ENCODE results near the gene ZBTB2.

The ZBTB2 gene

DNA sequence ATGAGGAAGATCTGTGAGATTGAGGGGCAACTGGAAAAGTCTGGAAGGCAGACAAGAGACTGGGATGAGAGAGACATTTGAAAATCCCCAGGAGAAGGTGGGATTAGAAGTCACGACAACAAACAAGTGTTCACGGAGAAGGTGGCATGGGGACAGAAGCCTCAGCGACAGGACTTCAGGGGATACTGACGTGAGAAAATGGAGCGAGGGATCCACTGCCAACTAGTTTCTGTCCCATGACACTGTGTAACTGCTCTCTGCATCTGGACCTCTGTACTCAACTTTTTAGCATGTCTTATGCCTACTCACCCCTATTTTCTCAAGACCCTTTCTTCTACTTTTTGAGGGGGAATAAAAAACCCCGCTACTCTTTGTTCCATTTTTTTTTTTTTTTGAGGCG lies 18.3 kb upstream of the ZBTB2 start:
- no peak overlapping the region for H3K4me3 ChIP-seq (ENCODE audit: low read depth, low read length)
- TF ChIP-seq POLR2A (IDR thresholded peaks at IDR 0.05; ENCODE audit: extremely low read depth, insufficient read length) (no peak), MYC (IDR thresholded peaks at IDR 0.05; ENCODE audit: low read depth, low read length) (no peak)
- TF ChIP-seq, protein P1, sequence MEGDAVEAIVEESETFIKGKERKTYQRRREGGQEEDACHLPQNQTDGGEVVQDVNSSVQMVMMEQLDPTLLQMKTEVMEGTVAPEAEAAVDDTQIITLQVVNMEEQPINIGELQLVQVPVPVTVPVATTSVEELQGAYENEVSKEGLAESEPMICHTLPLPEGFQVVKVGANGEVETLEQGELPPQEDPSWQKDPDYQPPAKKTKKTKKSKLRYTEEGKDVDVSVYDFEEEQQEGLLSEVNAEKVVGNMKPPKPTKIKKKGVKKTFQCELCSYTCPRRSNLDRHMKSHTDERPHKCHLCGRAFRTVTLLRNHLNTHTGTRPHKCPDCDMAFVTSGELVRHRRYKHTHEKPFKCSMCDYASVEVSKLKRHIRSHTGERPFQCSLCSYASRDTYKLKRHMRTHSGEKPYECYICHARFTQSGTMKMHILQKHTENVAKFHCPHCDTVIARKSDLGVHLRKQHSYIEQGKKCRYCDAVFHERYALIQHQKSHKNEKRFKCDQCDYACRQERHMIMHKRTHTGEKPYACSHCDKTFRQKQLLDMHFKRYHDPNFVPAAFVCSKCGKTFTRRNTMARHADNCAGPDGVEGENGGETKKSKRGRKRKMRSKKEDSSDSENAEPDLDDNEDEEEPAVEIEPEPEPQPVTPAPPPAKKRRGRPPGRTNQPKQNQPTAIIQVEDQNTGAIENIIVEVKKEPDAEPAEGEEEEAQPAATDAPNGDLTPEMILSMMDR (IDR thresholded peaks at IDR 0.05; ENCODE audit: low read depth, low read length), result no peak
- TF ChIP-seq, protein P2, sequence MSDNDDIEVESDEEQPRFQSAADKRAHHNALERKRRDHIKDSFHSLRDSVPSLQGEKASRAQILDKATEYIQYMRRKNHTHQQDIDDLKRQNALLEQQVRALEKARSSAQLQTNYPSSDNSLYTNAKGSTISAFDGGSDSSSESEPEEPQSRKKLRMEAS (IDR thresholded peaks at IDR 0.05; ENCODE audit: low read depth, low read length), result no peak
- DNase-seq (ENCODE audit: low read depth), result no peak

- TF ChIP-seq POLR2A (IDR thresholded peaks at IDR 0.05; ENCODE audit: extremely low read depth, insufficient read length) (no peak), MYC (IDR thresholded peaks at IDR 0.05; ENCODE audit: low read depth, low read length) (no peak)
- TF ChIP-seq, protein P2 (IDR thresholded peaks at IDR 0.05; ENCODE audit: low read depth, low read length), result no peak
- TF ChIP-seq, protein P1 (IDR thresholded peaks at IDR 0.05; ENCODE audit: low read depth, low read length), result no peak
- no peak for DNase-seq (ENCODE audit: low read depth)
- no peak overlapping the region for H3K4me3 ChIP-seq (ENCODE audit: low read depth, low read length)
Observed at GRCh38 chr6:151409260-151409659, 17.9 kb upstream of the ZBTB2 start.

GRCh38 chr6:151408858-151409257 lies 17.5 kb upstream of the ZBTB2 start:
- H3K4me3 ChIP-seq (ENCODE audit: low read depth, low read length), result no peak overlapping the region
- DNase-seq (ENCODE audit: low read depth), result no peak
- TF ChIP-seq, protein P2 (IDR thresholded peaks at IDR 0.05; ENCODE audit: low read depth, low read length), result no peak
- TF ChIP-seq MYC (IDR thresholded peaks at IDR 0.05; ENCODE audit: low read depth, low read length) (no peak), POLR2A (IDR thresholded peaks at IDR 0.05; ENCODE audit: extremely low read depth, insufficient read length) (no peak)
- TF ChIP-seq, protein P1 (IDR thresholded peaks at IDR 0.05; ENCODE audit: low read depth, low read length), result no peak

DNA sequence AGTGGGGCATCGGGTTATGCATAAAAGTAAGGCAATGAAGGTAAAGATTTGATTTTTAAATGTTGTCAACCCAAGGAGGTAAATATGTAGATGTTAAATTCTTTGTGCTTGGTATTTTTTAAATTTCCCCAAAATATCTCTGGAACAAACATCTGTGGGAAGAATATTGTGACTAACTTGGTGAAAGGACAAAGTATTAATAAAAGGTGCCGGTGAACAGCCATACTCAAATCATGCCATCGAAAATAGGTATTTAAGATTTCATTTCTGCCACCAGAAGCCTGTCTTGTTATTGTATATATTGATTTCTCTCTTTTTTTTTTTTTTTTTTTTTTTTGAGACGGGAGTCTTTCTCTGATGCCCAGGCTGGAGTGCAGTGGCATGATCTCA lies 12.6 kb upstream of the ZBTB2 start:
- no peak overlapping the region for H3K4me3 ChIP-seq (ENCODE audit: low read depth, low read length)
- no peak for TF ChIP-seq MYC (IDR thresholded peaks at IDR 0.05; ENCODE audit: low read depth, low read length)
- no peak for TF ChIP-seq POLR2A (IDR thresholded peaks at IDR 0.05; ENCODE audit: extremely low read depth, insufficient read length)
- TF ChIP-seq, protein P2 (IDR thresholded peaks at IDR 0.05; ENCODE audit: low read depth, low read length), result no peak
- TF ChIP-seq, protein P1 (IDR thresholded peaks at IDR 0.05; ENCODE audit: low read depth, low read length), result no peak
- no peak for DNase-seq (ENCODE audit: low read depth)

DNA sequence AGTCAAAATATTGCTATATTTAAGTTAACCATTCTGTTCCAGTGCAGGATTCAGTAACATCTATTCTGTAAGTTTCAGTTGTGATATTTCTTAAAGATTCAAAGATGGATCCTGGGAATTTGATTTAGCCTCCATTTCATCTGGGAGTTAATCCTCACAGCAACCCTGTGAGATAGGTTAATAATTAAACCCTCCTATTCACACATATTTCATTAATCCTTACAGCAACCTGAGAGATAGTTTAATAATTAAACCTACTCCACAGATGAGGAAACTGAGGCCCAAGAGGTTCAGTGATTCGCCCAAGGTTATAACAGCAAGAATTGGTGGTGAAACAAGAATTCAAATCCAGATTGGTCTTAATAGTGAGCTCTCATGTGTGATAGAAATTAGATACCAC lies 10.9 kb upstream of the ZBTB2 start:
- TF ChIP-seq, protein P1 (IDR thresholded peaks at IDR 0.05; ENCODE audit: low read depth, low read length), result no peak
- no peak for DNase-seq (ENCODE audit: low read depth)

DNA sequence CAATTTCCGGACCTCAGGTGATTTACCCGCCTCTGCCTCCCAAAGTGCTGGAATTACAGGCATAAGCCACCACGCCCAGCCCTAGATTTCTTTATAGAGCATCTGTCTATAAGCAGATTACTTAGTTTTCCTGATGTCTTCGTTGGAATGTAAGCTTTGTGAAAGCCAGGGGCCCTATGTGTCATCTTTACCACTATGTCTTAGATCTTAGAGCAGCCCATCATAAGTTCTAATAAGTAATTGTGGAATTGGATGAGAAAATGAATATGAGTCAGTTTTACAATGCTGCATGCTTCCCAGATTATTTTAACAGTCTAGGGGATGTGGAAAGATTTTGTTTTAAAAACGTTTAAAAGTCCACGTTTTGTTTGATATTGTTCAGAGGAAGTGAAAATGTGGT lies 9.1 kb upstream of the ZBTB2 start:
- TF ChIP-seq POLR2A (IDR thresholded peaks at IDR 0.05; ENCODE audit: extremely low read depth, insufficient read length) (no peak), MYC (IDR thresholded peaks at IDR 0.05; ENCODE audit: low read depth, low read length) (no peak)
- TF ChIP-seq, protein P1 (IDR thresholded peaks at IDR 0.05; ENCODE audit: low read depth, low read length), result no peak
- TF ChIP-seq, protein P2 (IDR thresholded peaks at IDR 0.05; ENCODE audit: low read depth, low read length), result no peak
- no peak for DNase-seq (ENCODE audit: low read depth)
- H3K4me3 ChIP-seq (ENCODE audit: low read depth, low read length), result no peak overlapping the region

More for the DNA sequence above, 10.9 kb upstream of the ZBTB2 start:
- H3K4me3 ChIP-seq (ENCODE audit: low read depth, low read length), result no peak overlapping the region
